IPS-18c (cell line): Measurements from ENCODE around the gene LMX1B.
"Not testable (repeated sequence)": the region's sequence is repeated elsewhere in the genome, so short reads cannot be mapped to it uniquely, and the experiment has no call there.

Source experiments
- H3K4me3 ChIP-seq: 2 replicates; pipeline ENCODE4 v1.7.0; 2013; ENCODE audit warnings: low read depth, mild to moderate bottlenecking, low read length, moderate library complexity; ENCODE audit not compliant: insufficient read depth
- H3K9me3 ChIP-seq: one replicate; pipeline ENCODE4 v1.6.1; 2013; ENCODE audit warnings: mild to moderate bottlenecking, low read length, moderate library complexity; ENCODE audit not compliant: control insufficient read depth, insufficient read depth

The LMX1B gene

GRCh38 chr9:126724226-126724625 lies 110.5 kb downstream of the LMX1B start:
- H3K9me3 ChIP-seq: no peaks in the 10 kb centered on the region
- H3K4me3 ChIP-seq: no peak overlapping the region

DNA sequence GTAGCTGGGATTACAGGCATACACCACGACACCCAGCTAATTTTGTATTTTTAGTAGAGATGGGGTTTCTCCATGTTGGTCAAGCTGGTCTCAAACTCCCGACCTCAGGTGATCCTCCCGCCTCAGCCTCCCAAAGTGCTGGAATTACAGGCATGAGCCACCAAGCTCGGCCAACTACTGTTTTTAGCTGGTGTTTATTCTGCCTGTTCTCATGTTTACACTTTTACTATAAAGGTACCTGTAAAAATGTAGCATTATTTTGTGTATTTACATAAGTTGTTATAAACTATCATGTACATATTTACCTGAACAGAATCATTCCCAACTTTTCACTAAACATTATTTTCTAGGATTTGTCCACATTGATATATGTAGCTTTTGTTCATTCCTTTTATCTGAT lies 111.8 kb downstream of the LMX1B start:
- H3K4me3 ChIP-seq: not testable (repeated sequence)

GRCh38 chr9:126728210-126728609 lies 114.5 kb downstream of the LMX1B start:
- not testable (repeated sequence) for H3K9me3 ChIP-seq, H3K4me3 ChIP-seq

More for the DNA sequence above, 111.8 kb downstream of the LMX1B start:
- H3K9me3 ChIP-seq: not testable (repeated sequence)

DNA sequence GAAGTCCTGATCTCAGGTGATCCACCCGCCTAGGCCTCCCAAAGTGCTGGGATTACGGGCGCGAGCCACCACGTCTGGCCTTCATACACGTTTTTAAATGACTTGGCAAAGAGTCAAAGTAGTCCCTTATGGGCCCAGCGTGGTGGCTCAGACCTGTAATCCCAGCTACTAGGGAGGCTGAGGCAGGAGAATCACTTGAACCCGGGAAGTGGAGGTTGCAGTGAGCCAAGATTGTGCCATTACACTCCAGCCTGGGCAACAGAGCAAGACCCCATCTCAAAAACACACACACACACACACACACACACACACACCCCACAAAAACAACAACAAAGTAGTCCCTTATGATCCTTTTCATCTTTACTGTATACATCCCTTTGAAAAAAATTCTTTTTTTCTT lies 116.9 kb downstream of the LMX1B start:
- not testable (repeated sequence) for H3K4me3 ChIP-seq, H3K9me3 ChIP-seq

DNA sequence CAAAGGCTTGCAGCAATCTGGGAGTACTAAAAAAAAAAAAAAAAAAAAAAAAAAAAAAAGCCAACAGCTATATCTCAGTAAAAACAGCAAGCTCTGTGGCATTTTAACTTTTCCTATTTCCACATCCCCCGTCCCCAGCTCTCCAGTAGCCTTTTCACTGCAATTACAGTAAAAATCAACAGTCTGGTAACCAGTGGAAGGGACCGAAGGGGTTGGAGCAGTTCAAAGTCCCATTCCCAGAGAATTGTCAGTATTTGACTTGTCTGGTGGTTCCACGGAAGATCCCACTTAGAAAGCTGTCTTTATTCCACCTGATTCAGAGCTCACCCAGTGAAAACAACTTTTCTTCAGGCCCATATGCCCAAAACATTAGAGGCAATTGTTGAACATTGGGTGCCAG lies 119.3 kb downstream of the LMX1B start:
- H3K4me3 ChIP-seq: no peak overlapping the region
- H3K9me3 ChIP-seq: no peaks in the 10 kb centered on the region

DNA sequence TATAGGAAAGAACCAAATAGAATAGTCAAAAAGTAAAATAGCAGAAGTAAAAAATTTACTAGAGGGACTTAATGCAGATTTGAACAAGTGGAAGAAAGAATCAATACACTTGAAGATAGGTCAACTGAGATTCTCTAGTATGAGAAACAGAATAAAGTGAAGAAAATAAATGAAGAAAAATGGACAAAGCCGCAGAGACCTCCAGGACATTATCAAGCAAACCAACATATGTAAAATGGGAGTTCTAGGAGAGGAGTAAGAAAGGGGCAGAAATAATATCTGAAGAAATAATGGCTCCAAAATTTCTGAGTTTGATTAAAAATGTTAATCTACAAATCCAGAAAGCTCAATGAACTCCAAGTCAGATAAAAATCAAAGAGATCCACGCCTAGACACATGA lies 121.1 kb downstream of the LMX1B start:
- no peak overlapping the region for H3K4me3 ChIP-seq
- no peaks in the 10 kb centered on the region for H3K9me3 ChIP-seq

DNA sequence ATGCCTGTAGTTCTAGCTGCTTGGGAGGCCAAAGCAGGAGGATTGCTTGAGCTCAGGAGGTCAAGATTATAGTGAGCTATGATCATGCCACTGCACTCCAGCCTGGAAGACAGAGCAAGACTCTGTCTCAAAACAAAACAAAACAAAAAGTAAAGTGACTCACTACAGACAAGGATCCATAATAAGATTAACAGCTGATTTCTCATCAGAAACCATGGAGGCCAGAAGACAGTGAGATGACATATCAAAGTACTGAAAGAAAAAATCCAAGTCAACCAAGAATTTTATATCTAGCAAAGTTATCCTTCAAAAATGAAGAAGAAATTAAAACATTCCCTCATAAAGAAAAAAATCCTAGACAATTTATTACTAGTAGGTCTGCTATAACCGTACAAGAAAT lies 121.8 kb downstream of the LMX1B start:
- Histone ChIP-seq H3K9me3 (no peaks in the 10 kb centered on the region), H3K4me3 (no peak overlapping the region)

DNA sequence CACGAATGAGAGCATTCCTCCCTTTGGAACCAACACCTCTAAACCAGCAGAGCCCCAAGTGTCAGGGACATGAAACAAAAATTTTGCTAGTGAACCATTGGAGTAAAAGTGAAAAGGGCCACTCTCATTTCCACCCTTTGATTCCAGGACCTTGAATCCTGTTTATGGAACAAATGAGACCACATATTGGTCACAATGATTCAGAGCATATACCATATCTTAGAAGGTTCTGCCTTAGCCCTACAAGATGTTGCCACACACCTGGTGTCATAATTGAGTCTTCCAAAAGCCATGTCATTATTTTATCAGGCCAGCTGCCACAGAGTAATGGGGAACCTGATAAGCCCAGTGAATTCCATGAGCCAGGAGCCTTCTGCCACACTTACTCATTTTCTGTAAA lies 124.8 kb downstream of the LMX1B start:
- no peaks in the 10 kb centered on the region for H3K9me3 ChIP-seq

GRCh38 chr9:126743041-126743440 lies 129.3 kb downstream of the LMX1B start:
- Histone ChIP-seq H3K4me3 (no peak overlapping the region), H3K9me3 (no peaks in the 10 kb centered on the region)

More for the DNA sequence above, 124.8 kb downstream of the LMX1B start:
- no peak overlapping the region for H3K4me3 ChIP-seq

DNA sequence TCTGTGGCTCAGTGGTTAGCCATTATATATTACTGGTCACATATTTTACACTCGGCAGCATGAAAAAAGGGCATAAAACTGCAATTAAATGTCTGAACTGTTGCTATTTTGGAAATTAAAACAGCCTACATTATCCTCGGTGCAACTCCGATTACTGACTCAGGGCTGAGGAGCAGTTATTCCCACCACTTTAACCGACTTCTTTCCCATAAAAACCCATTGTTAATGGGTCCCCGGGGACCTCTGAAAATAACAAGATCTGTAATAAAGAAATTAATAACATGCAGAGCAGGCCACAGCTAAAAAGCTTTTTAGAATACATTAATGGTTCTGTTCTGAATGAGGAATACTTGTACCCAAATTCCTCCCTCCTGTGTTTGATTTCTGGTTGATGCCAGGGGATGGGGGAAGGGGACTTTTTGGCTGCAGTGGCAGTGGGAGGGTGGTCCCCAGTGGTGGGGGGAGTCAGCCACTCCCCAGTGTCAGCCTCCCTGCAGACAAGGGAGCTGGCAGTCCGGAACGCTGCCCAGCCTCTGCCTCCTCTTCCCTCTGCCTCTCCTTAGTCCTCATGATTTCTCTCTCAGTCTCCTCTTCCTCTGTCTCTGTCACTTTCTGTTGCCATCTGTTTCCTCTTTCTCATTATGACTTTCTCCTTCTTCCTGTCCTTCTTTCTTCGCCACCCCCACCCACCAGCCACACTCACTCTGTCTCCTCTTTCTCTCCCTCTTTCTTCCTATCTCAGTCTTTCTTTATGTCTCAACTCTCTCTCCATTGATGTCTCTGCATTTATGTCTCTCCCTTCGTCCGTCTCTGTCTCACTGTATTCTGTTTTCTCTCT lies 132.1 kb downstream of the LMX1B start:
- Histone ChIP-seq H3K9me3 (no peaks in the 10 kb centered on the region), H3K4me3 (no peak overlapping the region)
